ENCODE measurements around the gene SNCA.

DNA sequence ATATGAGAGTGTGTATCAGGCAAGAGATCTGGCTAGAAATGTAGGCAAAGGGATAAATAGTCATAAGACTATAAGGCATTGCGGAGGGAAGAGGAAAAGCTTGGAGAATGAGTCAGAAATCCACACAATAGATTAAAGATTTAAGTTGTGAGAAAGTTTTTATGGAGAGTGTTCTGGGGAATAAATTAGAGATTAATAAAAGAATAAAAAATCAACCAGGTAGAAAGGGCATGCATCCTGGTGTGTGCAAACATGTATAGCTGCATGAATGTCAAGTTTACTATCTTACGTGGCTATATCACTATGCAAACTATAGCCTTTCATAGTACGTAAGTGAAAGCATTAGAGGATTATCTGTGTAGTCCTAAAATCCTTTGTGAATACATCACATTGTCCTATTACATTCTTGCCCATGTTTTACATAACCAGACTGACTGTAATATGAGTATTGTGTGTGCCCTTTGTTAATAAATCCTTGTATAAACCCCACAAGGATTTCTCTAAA lies 36.9 kb downstream of the SNCA start:
- TF ChIP-seq CTCF (IDR thresholded peaks at IDR 0.05): no peak
- TF ChIP-seq POLR2A (IDR thresholded peaks at IDR 0.05): no peak

Data from sigmoid colon (tissue), 3 donors.